IMR-90 (cell line): ENCODE results near the gene PNKP.

Source experiments
- CEBPB ChIP-seq: IDR thresholded peaks from 2 replicates; pipeline ENCODE4 v1.6.1; 2012; ENCODE audit warnings: low read depth, low read length, improper control_type of control experiment
- CTCF ChIP-seq: conservative IDR thresholded peaks from 2 replicates; pipeline ENCODE4 v1.5.1; 2012; ENCODE audit warnings: mild to moderate bottlenecking, low read depth, low read length, improper control_type of control experiment
- FOS ChIP-seq: fragments of 150-350 bp; IDR thresholded peaks from 2 replicates; pipeline ENCODE4 v1.6.1; 2016; ENCODE audit warnings: low read depth, low read length
- MAZ ChIP-seq: IDR thresholded peaks from 2 replicates; pipeline ENCODE4 v1.6.1; 2012; ENCODE audit warnings: low read depth, mild to moderate bottlenecking, low read length, improper control_type of control experiment, moderate library complexity, borderline replicate concordance
- POLR2A ChIP-seq: IDR thresholded peaks from 2 replicates; pipeline ENCODE4 v1.6.1; 2012; ENCODE audit warnings: mild to moderate bottlenecking, low read depth, low read length
- RAD21 ChIP-seq: IDR thresholded peaks from 2 replicates; pipeline ENCODE4 v1.6.1; 2012; ENCODE audit warnings: low read length, improper control_type of control experiment
- RFX5 ChIP-seq: IDR thresholded peaks from 2 replicates; pipeline ENCODE4 v1.8.0; 2012; ENCODE audit warnings: low read depth, mild to moderate bottlenecking, low read length, moderate library complexity
- SMC3 ChIP-seq: fragments of 150-350 bp; IDR thresholded peaks from 2 replicates; pipeline ENCODE4 v1.6.1; 2016; ENCODE audit warnings: low read depth, mild to moderate bottlenecking, antibody characterized with exemption, low read length, moderate library complexity

GRCh38 chr19:49894011-49894664, 26.8 kb upstream of the PNKP start:
- TF ChIP-seq CTCF (no peak), POLR2A (no peak), SMC3 (no peak), RAD21 (no peak), MAZ (no peak), FOS (no peak), CEBPB (no peak), RFX5 (no peak)
